ENCODE data around the gene MAP2K6. TPM values are rescaled to one million over a fixed set of nuclear protein-coding genes. Genes with fewer than 3 reads are reported as not detected.

The MAP2K6 gene
- total and polyA plus RNA-seq, 4 experiments from 2014 or later: 14.5 to 21.3 (median 17.4) TPM

- Mint-ChIP-seq H3K4me1 (peaks cover 0 to 1% (median 0%) of the 10 kb centered on the region in 4 donors), H3K27ac (no peak overlapping the region), H3K27me3 (no peaks in the 10 kb centered on the region), H3K9me3 (no peaks in the 10 kb centered on the region), H3K36me3 (peaks cover 73 to 81% of the 10 kb centered on the region in 2 donors), H3K4me3 (no peak overlapping the region)
- Histone ChIP-seq H3K4me3 (ENCODE audit: low read length in 2 of 2) (no peak overlapping the region), H3K4me1 (ENCODE audit: insufficient read depth, low read length) (no peaks in the 10 kb centered on the region), H3K27me3 (ENCODE audit: insufficient read depth, low read length) (no peaks in the 10 kb centered on the region), H3K9me3 (ENCODE audit: control insufficient read depth in 1 of 2, low read length in 2 of 2) (no peaks in the 10 kb centered on the region), H3K27ac (ENCODE audit: low read depth, low read length) (no peak overlapping the region), H3K36me3 (ENCODE audit: insufficient read depth, low read length) (no peaks in the 10 kb centered on the region)
- ChIA-PET POLR2A (ENCODE audit: partially characterized antibody) (no interaction called here), CTCF (ENCODE audit: partially characterized antibody) (no interaction called here)
- no peak for DNase-seq
- intact Hi-C loops (cut with micrococcal nuclease): no loop called here
Measured at GRCh38 chr17:69535016-69535570, 120.6 kb downstream of the MAP2K6 start.

GRCh38 chr17:69538795-69539194 is 124.3 kb downstream of the MAP2K6 start:
- Mint-ChIP-seq H3K9me3 (no peaks in the 10 kb centered on the region), H3K27me3 (no peaks in the 10 kb centered on the region), H3K36me3 (peaks cover 80 to 88% of the 10 kb centered on the region in 2 donors), H3K4me1 (peaks cover 0 to 1% (median 0%) of the 10 kb centered on the region in 4 donors), H3K4me3 (no peak overlapping the region), H3K27ac (no peak overlapping the region)
- no peak overlapping the region for H3K27ac ChIP-seq (ENCODE audit: low read depth, low read length)
- no peak for DNase-seq
- no peaks in the 10 kb centered on the region for H3K4me1 ChIP-seq (ENCODE audit: insufficient read depth, low read length)
- peaks cover 4% of the 10 kb centered on the region for H3K36me3 ChIP-seq (ENCODE audit: insufficient read depth, low read length)
- POLR2A ChIA-PET (ENCODE audit: partially characterized antibody): no interaction called here
- H3K27me3 ChIP-seq (ENCODE audit: insufficient read depth, low read length): no peaks in the 10 kb centered on the region
- no peak overlapping the region for H3K4me3 ChIP-seq (ENCODE audit: low read length in 2 of 2)
- H3K9me3 ChIP-seq (ENCODE audit: control insufficient read depth in 1 of 2, low read length in 2 of 2): no peaks in the 10 kb centered on the region
- intact Hi-C loops (cut with micrococcal nuclease): no loop called here
- CTCF ChIA-PET (ENCODE audit: partially characterized antibody): no interaction called here

DNA sequence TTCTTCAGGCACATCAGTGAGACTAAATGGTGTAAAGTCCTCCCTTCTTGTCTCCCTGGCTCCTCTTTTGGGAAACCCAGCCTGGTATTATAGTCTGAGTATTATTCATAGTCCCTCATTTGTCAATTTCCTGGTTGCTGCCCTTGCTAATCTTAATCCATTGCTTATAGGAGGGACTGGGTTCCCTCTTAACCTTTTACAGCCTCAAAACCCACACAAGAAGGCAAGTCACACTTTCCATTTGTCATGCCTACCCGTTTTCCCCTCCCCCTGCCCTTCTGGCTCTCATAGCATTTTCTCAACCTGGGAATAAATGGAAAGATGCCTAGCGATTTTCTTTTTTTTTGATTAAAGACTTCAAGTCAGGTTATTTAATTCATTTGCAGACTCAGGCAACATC is 124.8 kb downstream of the MAP2K6 start:
- Histone ChIP-seq H3K9me3 (ENCODE audit: control insufficient read depth in 1 of 2, low read length in 2 of 2) (no peaks in the 10 kb centered on the region), H3K4me1 (ENCODE audit: insufficient read depth, low read length) (no peaks in the 10 kb centered on the region), H3K27ac (ENCODE audit: low read depth, low read length) (no peak overlapping the region), H3K4me3 (ENCODE audit: low read length in 2 of 2) (no peak overlapping the region), H3K27me3 (ENCODE audit: insufficient read depth, low read length) (no peaks in the 10 kb centered on the region), H3K36me3 (ENCODE audit: insufficient read depth, low read length) (peaks cover 4% of the 10 kb centered on the region)
- no peaks in the 10 kb centered on the region for H3K27me3 Mint-ChIP-seq
- H3K27ac Mint-ChIP-seq: no peak overlapping the region
- intact Hi-C loops (cut with micrococcal nuclease): no loop called here
- POLR2A ChIA-PET (ENCODE audit: partially characterized antibody): no interaction called here
- H3K36me3 Mint-ChIP-seq: peaks cover 77 to 88% of the 10 kb centered on the region in 2 donors
- no peak for DNase-seq
- CTCF ChIA-PET (ENCODE audit: partially characterized antibody): no interaction called here
- peaks cover 0 to 1% (median 0%) of the 10 kb centered on the region in 4 donors for H3K4me1 Mint-ChIP-seq
- no peaks in the 10 kb centered on the region for H3K9me3 Mint-ChIP-seq
- H3K4me3 Mint-ChIP-seq: no peak overlapping the region

GRCh38 chr17:69539781-69540319 is 125.4 kb downstream of the MAP2K6 start:
- Mint-ChIP-seq H3K4me1 (peaks cover 0 to 1% (median 0%) of the 10 kb centered on the region in 4 donors), H3K4me3 (no peak overlapping the region), H3K27me3 (no peaks in the 10 kb centered on the region), H3K36me3 (peaks cover 72 to 88% of the 10 kb centered on the region in 2 donors), H3K9me3 (no peaks in the 10 kb centered on the region), H3K27ac (peak overlapping the region in 1 of 7 donors; percentile 58)
- Histone ChIP-seq H3K36me3 (ENCODE audit: insufficient read depth, low read length) (peaks cover 4% of the 10 kb centered on the region), H3K27ac (ENCODE audit: low read depth, low read length) (no peak overlapping the region), H3K9me3 (ENCODE audit: control insufficient read depth in 1 of 2, low read length in 2 of 2) (no peaks in the 10 kb centered on the region), H3K4me3 (ENCODE audit: low read length in 2 of 2) (no peak overlapping the region), H3K27me3 (ENCODE audit: insufficient read depth, low read length) (no peaks in the 10 kb centered on the region), H3K4me1 (ENCODE audit: insufficient read depth, low read length) (no peaks in the 10 kb centered on the region)
- ChIA-PET POLR2A (ENCODE audit: partially characterized antibody) (no interaction called here), CTCF (ENCODE audit: partially characterized antibody) (interaction anchor here (1.0 kb wide), 2 partner anchors 10 to 17 kb away, joined by 3 to 4 read pairs; no protein-coding TSS in a partner anchor)
- no peak for DNase-seq
- intact Hi-C loops (cut with micrococcal nuclease): no loop called here

DNA sequence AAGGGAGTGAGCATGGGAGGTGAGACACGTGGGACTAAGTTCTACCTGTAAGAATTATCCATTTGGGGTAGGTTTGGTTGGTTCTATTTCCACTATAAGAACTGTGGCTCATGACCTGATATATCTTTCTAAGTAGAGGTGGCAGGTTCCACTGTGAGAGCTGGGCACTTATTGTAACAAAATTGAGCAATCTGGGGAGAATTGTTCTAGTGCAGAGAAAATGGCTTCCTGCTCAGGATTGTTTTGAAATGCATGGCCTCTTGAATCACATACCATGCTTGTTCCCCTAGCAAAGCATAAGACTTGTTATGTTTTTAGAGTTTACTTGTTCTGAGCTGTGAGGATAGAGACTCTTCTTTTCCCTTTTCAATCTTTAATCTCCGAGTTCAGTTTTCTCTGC is 125.9 kb downstream of the MAP2K6 start:
- no peak overlapping the region for H3K4me3 Mint-ChIP-seq
- no peak overlapping the region for H3K27ac Mint-ChIP-seq
- H3K9me3 Mint-ChIP-seq: no peaks in the 10 kb centered on the region
- Histone ChIP-seq H3K36me3 (ENCODE audit: insufficient read depth, low read length) (peaks cover 4% of the 10 kb centered on the region), H3K27ac (ENCODE audit: low read depth, low read length) (no peak overlapping the region), H3K9me3 (ENCODE audit: control insufficient read depth in 1 of 2, low read length in 2 of 2) (no peaks in the 10 kb centered on the region), H3K4me1 (ENCODE audit: insufficient read depth, low read length) (no peaks in the 10 kb centered on the region), H3K27me3 (ENCODE audit: insufficient read depth, low read length) (no peaks in the 10 kb centered on the region), H3K4me3 (ENCODE audit: low read length in 2 of 2) (no peak overlapping the region)
- DNase-seq: no peak
- intact Hi-C loops (cut with micrococcal nuclease): no loop called here
- H3K4me1 Mint-ChIP-seq: peaks cover 0 to 1% (median 0%) of the 10 kb centered on the region in 4 donors
- POLR2A ChIA-PET (ENCODE audit: partially characterized antibody): no interaction called here
- H3K36me3 Mint-ChIP-seq: peaks cover 67 to 89% of the 10 kb centered on the region in 2 donors
- H3K27me3 Mint-ChIP-seq: no peaks in the 10 kb centered on the region
- CTCF ChIA-PET (ENCODE audit: partially characterized antibody): interaction anchor here (1.0 kb wide), 2 partner anchors 9 to 18 kb away, joined by 3 to 4 read pairs; no protein-coding TSS in a partner anchor

DNA sequence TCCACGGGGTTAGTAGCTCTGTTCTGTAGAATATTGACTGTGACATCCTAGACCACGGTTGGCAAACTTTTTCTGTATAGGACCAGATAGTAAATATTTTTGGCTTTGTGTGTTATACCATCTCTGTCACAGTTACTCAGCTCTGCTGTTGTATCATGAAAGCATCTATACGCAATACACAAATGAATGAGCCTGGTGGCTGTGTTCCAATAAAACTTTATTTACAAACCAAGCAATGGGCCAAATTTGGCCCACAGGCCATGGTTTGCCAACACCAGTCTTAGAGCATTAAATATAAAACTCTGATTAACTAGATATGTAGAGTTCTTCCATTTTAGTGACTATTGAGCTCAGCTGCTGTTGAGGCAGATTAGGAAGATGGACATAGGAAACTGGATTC is 132.7 kb downstream of the MAP2K6 start:
- H3K36me3 ChIP-seq (ENCODE audit: insufficient read depth, low read length): peaks cover 3% of the 10 kb centered on the region
- no peak overlapping the region for H3K27ac ChIP-seq (ENCODE audit: low read depth, low read length)
- Mint-ChIP-seq H3K27ac (no peak overlapping the region), H3K4me1 (no peaks in the 10 kb centered on the region), H3K36me3 (peaks cover 44 to 68% of the 10 kb centered on the region in 2 donors), H3K27me3 (no peaks in the 10 kb centered on the region), H3K9me3 (peaks cover 0 to 2% (median 0%) of the 10 kb centered on the region in 8 donors), H3K4me3 (no peak overlapping the region)
- no peak overlapping the region for H3K4me3 ChIP-seq (ENCODE audit: low read length in 2 of 2)
- no peak for DNase-seq
- intact Hi-C loops (cut with micrococcal nuclease): no loop called here
- H3K4me1 ChIP-seq (ENCODE audit: insufficient read depth, low read length): no peaks in the 10 kb centered on the region
- ChIA-PET CTCF (ENCODE audit: partially characterized antibody) (interaction anchor here (1.6 kb wide), 1 partner anchor 23 kb away, joined by 5 read pairs; no protein-coding TSS in a partner anchor), POLR2A (ENCODE audit: partially characterized antibody) (no interaction called here)
- no peaks in the 10 kb centered on the region for H3K27me3 ChIP-seq (ENCODE audit: insufficient read depth, low read length)
- H3K9me3 ChIP-seq (ENCODE audit: control insufficient read depth in 1 of 2, low read length in 2 of 2): no peaks in the 10 kb centered on the region

GRCh38 chr17:69547947-69548346 is 133.4 kb downstream of the MAP2K6 start:
- Histone ChIP-seq H3K9me3 (ENCODE audit: control insufficient read depth in 1 of 2, low read length in 2 of 2) (no peaks in the 10 kb centered on the region), H3K36me3 (ENCODE audit: insufficient read depth, low read length) (no peaks in the 10 kb centered on the region), H3K27me3 (ENCODE audit: insufficient read depth, low read length) (no peaks in the 10 kb centered on the region), H3K4me3 (ENCODE audit: low read length in 2 of 2) (no peak overlapping the region), H3K27ac (ENCODE audit: low read depth, low read length) (no peak overlapping the region), H3K4me1 (ENCODE audit: insufficient read depth, low read length) (no peaks in the 10 kb centered on the region)
- Mint-ChIP-seq H3K9me3 (peaks cover 0 to 2% (median 0%) of the 10 kb centered on the region in 8 donors), H3K4me3 (no peak overlapping the region), H3K36me3 (peaks cover 44 to 68% of the 10 kb centered on the region in 2 donors), H3K27ac (no peak overlapping the region), H3K27me3 (no peaks in the 10 kb centered on the region), H3K4me1 (no peaks in the 10 kb centered on the region)
- intact Hi-C loops (cut with micrococcal nuclease): no loop called here
- POLR2A ChIA-PET (ENCODE audit: partially characterized antibody): no interaction called here
- DNase-seq: no peak
- CTCF ChIA-PET (ENCODE audit: partially characterized antibody): no interaction called here
